ENCODE measurements around the gene KIAA0232. TPM values are rescaled to one million over a fixed set of nuclear protein-coding genes. Genes with fewer than 3 reads are reported as not detected.

KIAA0232 gene
- polyA plus RNA-seq, 6 donors from 2014 or later: 5.8 to 14.6 (median 8.3) TPM; not detected in 1

GRCh38 chr4:6761649-6762615, 20.6 kb upstream of the KIAA0232 start:
- no peak for ATAC-seq (ENCODE audit: low read depth in 2 of 2)
- no peaks in the 10 kb centered on the region for H3K36me3 Mint-ChIP-seq

GRCh38 chr4:6763330-6763851, 19.1 kb upstream of the KIAA0232 start:
- no peaks in the 10 kb centered on the region for H3K9me3 Mint-ChIP-seq
- ATAC-seq (ENCODE audit: low read depth in 2 of 2) (no peak), DNase-seq (no peak)
- H3K27ac Mint-ChIP-seq: no peak overlapping the region
- no peaks in the 10 kb centered on the region for H3K4me1 Mint-ChIP-seq
- H3K36me3 Mint-ChIP-seq: no peaks in the 10 kb centered on the region
- peaks cover 10 to 41% (median 35%) of the 10 kb centered on the region in 3 donors for H3K27me3 Mint-ChIP-seq
- H3K4me3 Mint-ChIP-seq: no peak overlapping the region

More at GRCh38 chr4:6761649-6762615, 20.6 kb upstream of the KIAA0232 start:
- no peak for DNase-seq
- Mint-ChIP-seq H3K9me3 (no peaks in the 10 kb centered on the region), H3K27ac (peak overlapping the region in 1 of 6 donors; percentile 70), H3K27me3 (peaks cover 10 to 41% (median 35%) of the 10 kb centered on the region in 3 donors), H3K4me3 (peak overlapping the region in 1 of 8 donors; percentile 29), H3K4me1 (no peaks in the 10 kb centered on the region)

- H3K36me3 Mint-ChIP-seq: no peaks in the 10 kb centered on the region
- no peak overlapping the region for H3K27ac Mint-ChIP-seq
- no peak overlapping the region for H3K4me3 Mint-ChIP-seq
- ATAC-seq (ENCODE audit: low read depth in 2 of 2) (no peak), DNase-seq (no peak)
- H3K27me3 Mint-ChIP-seq: peaks cover 15 to 40% (median 35%) of the 10 kb centered on the region in 3 donors
- no peaks in the 10 kb centered on the region for H3K4me1 Mint-ChIP-seq
- H3K9me3 Mint-ChIP-seq: no peaks in the 10 kb centered on the region
Measured at GRCh38 chr4:6764976-6765620, 17.4 kb upstream of the KIAA0232 start.

- Mint-ChIP-seq H3K9me3 (no peaks in the 10 kb centered on the region), H3K27me3 (peaks cover 14 to 34% (median 34%) of the 10 kb centered on the region in 3 donors), H3K36me3 (no peaks in the 10 kb centered on the region), H3K4me3 (no peak overlapping the region), H3K4me1 (no peaks in the 10 kb centered on the region), H3K27ac (peak overlapping the region in 2 of 6 donors; percentile 71 to 87)
- no peak for ATAC-seq (ENCODE audit: low read depth in 2 of 2)
- DNase-seq: no peak
Measured at GRCh38 chr4:6765703-6766102, 16.8 kb upstream of the KIAA0232 start.

- no peak for DNase-seq
- no peak overlapping the region for H3K4me3 Mint-ChIP-seq
- peaks cover 11 to 33% (median 28%) of the 10 kb centered on the region in 3 donors for H3K27me3 Mint-ChIP-seq
- H3K27ac Mint-ChIP-seq: no peak overlapping the region
- no peaks in the 10 kb centered on the region for H3K9me3 Mint-ChIP-seq
- no peak for ATAC-seq (ENCODE audit: low read depth in 2 of 2)
- H3K4me1 Mint-ChIP-seq: no peaks in the 10 kb centered on the region
- H3K36me3 Mint-ChIP-seq: no peaks in the 10 kb centered on the region
Measured at GRCh38 chr4:6767386-6767747, 15.2 kb upstream of the KIAA0232 start.

- Mint-ChIP-seq H3K9me3 (no peaks in the 10 kb centered on the region), H3K27me3 (peaks cover 11 to 33% (median 28%) of the 10 kb centered on the region in 3 donors), H3K4me1 (no peaks in the 10 kb centered on the region), H3K36me3 (no peaks in the 10 kb centered on the region), H3K27ac (no peak overlapping the region), H3K4me3 (no peak overlapping the region)
- ATAC-seq (ENCODE audit: low read depth in 2 of 2): no peak
- DNase-seq: no peak
Measured at GRCh38 chr4:6767748-6768538, 14.6 kb upstream of the KIAA0232 start.

- H3K36me3 Mint-ChIP-seq: no peaks in the 10 kb centered on the region
- no peak overlapping the region for H3K27ac Mint-ChIP-seq
- H3K4me1 Mint-ChIP-seq: no peaks in the 10 kb centered on the region
- H3K9me3 Mint-ChIP-seq: no peaks in the 10 kb centered on the region
- ATAC-seq (ENCODE audit: low read depth in 2 of 2): no peak
- peaks cover 11 to 30% (median 28%) of the 10 kb centered on the region in 3 donors for H3K27me3 Mint-ChIP-seq
- no peak overlapping the region for H3K4me3 Mint-ChIP-seq
- DNase-seq: no peak
Measured at GRCh38 chr4:6768539-6768905, 14.0 kb upstream of the KIAA0232 start.

GRCh38 chr4:6769233-6769988, 13.1 kb upstream of the KIAA0232 start:
- Mint-ChIP-seq H3K27me3 (peaks cover 11 to 30% (median 30%) of the 10 kb centered on the region in 3 donors), H3K27ac (no peak overlapping the region), H3K4me3 (no peak overlapping the region), H3K9me3 (no peaks in the 10 kb centered on the region), H3K36me3 (no peaks in the 10 kb centered on the region), H3K4me1 (no peaks in the 10 kb centered on the region)
- DNase-seq (no peak), ATAC-seq (ENCODE audit: low read depth in 2 of 2) (no peak)

GRCh38 chr4:6769989-6770420, 12.5 kb upstream of the KIAA0232 start:
- Mint-ChIP-seq H3K4me1 (no peaks in the 10 kb centered on the region), H3K27me3 (peaks cover 11 to 32% (median 29%) of the 10 kb centered on the region in 3 donors), H3K27ac (no peak overlapping the region), H3K36me3 (no peaks in the 10 kb centered on the region), H3K4me3 (no peak overlapping the region), H3K9me3 (no peaks in the 10 kb centered on the region)
- DNase-seq: no peak
- no peak for ATAC-seq (ENCODE audit: low read depth in 2 of 2)

- DNase-seq (no peak), ATAC-seq (ENCODE audit: low read depth in 2 of 2) (no peak)
- H3K27me3 Mint-ChIP-seq: peaks cover 11 to 34% (median 30%) of the 10 kb centered on the region in 3 donors
- H3K4me1 Mint-ChIP-seq: no peaks in the 10 kb centered on the region
- H3K9me3 Mint-ChIP-seq: peaks cover 0 to 2% (median 0%) of the 10 kb centered on the region in 7 donors
- no peak overlapping the region for H3K4me3 Mint-ChIP-seq
- H3K27ac Mint-ChIP-seq: no peak overlapping the region
- no peaks in the 10 kb centered on the region for H3K36me3 Mint-ChIP-seq
Measured at GRCh38 chr4:6770581-6771228, 11.8 kb upstream of the KIAA0232 start.

GRCh38 chr4:6771229-6771671, 11.3 kb upstream of the KIAA0232 start:
- Mint-ChIP-seq H3K27me3 (peaks cover 11 to 35% (median 26%) of the 10 kb centered on the region in 3 donors), H3K4me3 (no peak overlapping the region), H3K27ac (no peak overlapping the region), H3K9me3 (peaks cover 0 to 2% (median 0%) of the 10 kb centered on the region in 7 donors), H3K4me1 (no peaks in the 10 kb centered on the region), H3K36me3 (no peaks in the 10 kb centered on the region)
- no peak for ATAC-seq (ENCODE audit: low read depth in 2 of 2)
- no peak for DNase-seq
